ENCODE data around the gene MAML2. TPM values are rescaled to one million over a fixed set of nuclear protein-coding genes. Genes with fewer than 3 reads are reported as not detected.
A peak's percentile ranks its signal among the peaks of the same experiment; 100 is the strongest.

Gene MAML2
- total RNA-seq, 1 experiment from 2014 or later, result 14.8 TPM

- no peak for DNase-seq (ENCODE audit: low read depth)
These were observed 184.9 kb downstream of the MAML2 start for GRCh38 chr11:96158126-96158525.

GRCh38 chr11:96157517-96157873 lies 185.5 kb downstream of the MAML2 start:
- no peak for DNase-seq (ENCODE audit: low read depth)

GRCh38 chr11:96156379-96156722 lies 186.6 kb downstream of the MAML2 start:
- no peak for DNase-seq (ENCODE audit: low read depth)

- peak; percentile 99 for DNase-seq (ENCODE audit: low read depth)
These were observed 187.2 kb downstream of the MAML2 start for GRCh38 chr11:96155627-96156378.

GRCh38 chr11:96154802-96155520 lies 188.0 kb downstream of the MAML2 start:
- peak; percentile 69 for DNase-seq (ENCODE audit: low read depth)

GRCh38 chr11:96152623-96153022 lies 190.4 kb downstream of the MAML2 start:
- DNase-seq (ENCODE audit: low read depth), result no peak

GRCh38 chr11:96151501-96151900 lies 191.5 kb downstream of the MAML2 start:
- DNase-seq (ENCODE audit: low read depth), result peak; percentile 16

- no peak for DNase-seq (ENCODE audit: low read depth)
These were observed 192.4 kb downstream of the MAML2 start for GRCh38 chr11:96150609-96151008.

GRCh38 chr11:96149743-96150555 lies 193.0 kb downstream of the MAML2 start:
- peak; percentile 79 for DNase-seq (ENCODE audit: low read depth)

GRCh38 chr11:96147906-96148486 lies 195.0 kb downstream of the MAML2 start:
- no peak for DNase-seq (ENCODE audit: low read depth)

- no peak for DNase-seq (ENCODE audit: low read depth)
These were observed 195.8 kb downstream of the MAML2 start for GRCh38 chr11:96147186-96147585.

- no peak for DNase-seq (ENCODE audit: low read depth)
These were observed 196.2 kb downstream of the MAML2 start for GRCh38 chr11:96146765-96147164.

GRCh38 chr11:96145163-96145585 lies 197.8 kb downstream of the MAML2 start:
- DNase-seq (ENCODE audit: low read depth), result peak; percentile 81

- no peak for DNase-seq (ENCODE audit: low read depth)
These were observed 198.4 kb downstream of the MAML2 start for GRCh38 chr11:96144553-96144952.

GRCh38 chr11:96143041-96143521 lies 199.9 kb downstream of the MAML2 start:
- DNase-seq (ENCODE audit: low read depth), result no peak

GRCh38 chr11:96141626-96142025 lies 201.4 kb downstream of the MAML2 start:
- DNase-seq (ENCODE audit: low read depth), result no peak

- no peak for DNase-seq (ENCODE audit: low read depth)
These were observed 203.3 kb downstream of the MAML2 start for GRCh38 chr11:96139691-96140090.

GRCh38 chr11:96137373-96137772 lies 205.6 kb downstream of the MAML2 start:
- DNase-seq (ENCODE audit: low read depth), result no peak

GRCh38 chr11:96136613-96137298 lies 206.2 kb downstream of the MAML2 start:
- DNase-seq (ENCODE audit: low read depth), result no peak

GRCh38 chr11:96134602-96135001 lies 208.4 kb downstream of the MAML2 start:
- peak; percentile 34 for DNase-seq (ENCODE audit: low read depth)

GRCh38 chr11:96132437-96132836 lies 210.6 kb downstream of the MAML2 start:
- DNase-seq (ENCODE audit: low read depth), result no peak
